Fibroblast of skin of left quadriceps (primary cell): ENCODE results near the gene FAM83D.
"Not testable (repeated sequence)": the region's sequence is repeated elsewhere in the genome, so short reads cannot be mapped to it uniquely, and the experiment has no call there.

ENCODE experiments used
- DNase-seq, 2 experiments: peaks; one replicate each; pipeline ENCODE4 v3.0.0-alpha.2; 2013; ENCODE audit warnings: low read depth in 2 of 2

FAM83D gene

DNA sequence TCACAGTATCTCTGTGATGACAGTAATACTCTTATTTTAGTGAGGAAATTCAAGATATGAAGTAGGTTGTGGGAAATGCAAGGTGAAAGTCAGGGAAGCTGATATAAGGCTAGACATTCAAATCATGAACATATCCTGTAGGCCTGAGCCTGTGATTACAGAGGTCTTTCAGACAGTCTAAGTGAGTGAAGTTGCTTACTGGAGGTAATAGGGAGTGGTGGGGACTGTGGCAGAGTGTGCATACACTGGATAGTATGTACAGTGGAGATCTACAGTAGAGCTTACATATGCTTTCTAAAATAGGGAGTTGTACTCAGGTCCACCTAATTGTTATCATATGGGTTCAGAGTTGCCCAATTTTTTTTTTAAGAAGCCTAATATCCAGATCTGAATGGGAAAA lies 39.0 kb downstream of the FAM83D start:
- DNase-seq: no peak

DNA sequence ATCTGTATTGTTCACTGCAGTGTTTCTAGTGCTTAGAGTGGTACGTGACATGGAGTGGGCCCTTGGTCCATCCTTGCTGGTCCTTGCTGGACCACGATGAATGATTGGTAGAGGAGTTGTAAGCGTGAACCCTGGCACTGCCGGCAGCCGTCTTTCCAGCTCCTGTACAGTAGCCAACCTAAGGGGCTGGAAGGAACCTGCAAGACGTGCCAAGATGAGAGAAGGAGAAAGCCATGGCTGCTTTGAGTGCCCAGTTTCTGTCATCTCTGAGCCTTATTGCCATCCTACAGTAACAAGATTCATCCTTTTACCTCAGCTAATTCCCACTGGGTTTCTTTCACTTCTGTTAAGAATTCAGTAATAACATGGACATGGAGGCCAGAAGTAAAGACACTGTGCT lies 41.9 kb downstream of the FAM83D start:
- no peak for DNase-seq

DNA sequence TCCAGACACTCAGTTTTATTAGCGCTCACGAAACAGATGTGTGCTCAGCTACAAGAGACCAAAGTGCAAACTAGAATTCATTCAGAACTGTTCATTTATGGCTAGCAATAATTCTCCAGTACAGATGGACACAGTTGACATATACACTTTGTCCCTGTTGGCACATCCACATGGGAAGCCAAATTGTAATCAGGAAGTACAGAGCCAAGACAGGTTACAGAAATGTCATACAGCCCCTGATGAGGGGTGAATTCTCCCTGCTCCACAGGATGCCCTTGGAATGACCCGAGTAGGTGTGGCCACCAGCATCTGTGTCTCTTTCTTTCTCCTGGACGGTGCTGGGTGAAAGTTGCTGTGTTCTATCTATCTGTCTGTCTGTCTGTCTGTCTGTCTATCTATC lies 43.5 kb downstream of the FAM83D start:
- no peak for DNase-seq

DNA sequence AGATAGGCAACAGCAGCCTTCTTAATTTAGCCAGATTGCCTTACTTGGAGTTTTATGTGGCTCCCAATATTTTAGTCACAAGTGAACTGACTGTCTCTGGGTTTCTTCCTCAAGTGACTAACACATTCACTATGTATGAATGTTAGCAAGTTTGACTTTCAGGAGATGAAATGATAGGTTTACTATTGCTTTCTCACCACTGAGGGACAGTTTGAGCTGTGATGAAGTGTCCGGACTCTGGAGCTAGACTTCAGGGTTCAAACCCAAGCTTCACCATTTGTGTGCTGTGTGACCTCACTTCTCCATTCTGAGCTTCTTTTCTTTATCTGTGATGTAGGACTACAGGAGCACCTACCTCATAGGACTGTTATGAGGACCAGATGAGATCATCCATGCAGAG lies 44.1 kb downstream of the FAM83D start:
- DNase-seq: peak; percentile 70 to 74

DNA sequence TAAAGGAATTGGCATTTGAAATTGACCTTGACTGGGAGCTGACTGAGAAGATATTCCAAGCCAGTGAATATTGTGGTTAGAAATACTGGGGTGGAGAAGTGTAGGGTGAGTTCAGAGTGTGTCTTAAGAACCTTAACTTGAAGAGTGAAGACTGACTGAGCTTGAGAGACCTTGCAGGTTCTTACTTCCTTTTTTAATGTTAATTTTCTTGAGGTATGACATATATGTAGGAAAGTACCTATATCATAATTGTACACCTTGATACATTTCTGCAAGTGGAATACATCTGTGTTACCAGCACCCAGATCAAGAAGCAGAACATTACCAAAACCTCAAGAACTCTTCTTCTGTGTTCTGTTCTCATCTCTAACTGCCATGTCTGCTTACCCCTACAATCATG lies 46.9 kb downstream of the FAM83D start:
- DNase-seq: no peak

DNA sequence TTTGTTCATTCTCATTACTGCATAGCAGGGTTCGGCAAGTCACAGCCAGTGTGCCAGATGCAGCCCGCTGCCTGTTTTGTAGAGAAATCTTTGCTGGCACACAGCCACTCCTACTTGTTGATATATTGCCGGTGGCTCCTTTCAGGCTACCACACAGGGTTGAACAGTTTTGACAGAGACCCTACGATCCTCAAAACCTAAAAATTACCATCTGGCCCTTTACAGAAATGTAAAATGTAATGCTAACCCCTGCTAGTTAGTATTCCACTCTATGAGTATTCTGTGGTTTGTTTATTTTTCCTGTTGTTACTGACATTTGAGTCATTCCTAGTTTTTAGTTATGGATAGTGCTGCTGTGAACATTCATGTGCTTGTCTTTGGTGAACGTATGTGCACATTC lies 47.4 kb downstream of the FAM83D start:
- peak; percentile 50 to 52 for DNase-seq

DNA sequence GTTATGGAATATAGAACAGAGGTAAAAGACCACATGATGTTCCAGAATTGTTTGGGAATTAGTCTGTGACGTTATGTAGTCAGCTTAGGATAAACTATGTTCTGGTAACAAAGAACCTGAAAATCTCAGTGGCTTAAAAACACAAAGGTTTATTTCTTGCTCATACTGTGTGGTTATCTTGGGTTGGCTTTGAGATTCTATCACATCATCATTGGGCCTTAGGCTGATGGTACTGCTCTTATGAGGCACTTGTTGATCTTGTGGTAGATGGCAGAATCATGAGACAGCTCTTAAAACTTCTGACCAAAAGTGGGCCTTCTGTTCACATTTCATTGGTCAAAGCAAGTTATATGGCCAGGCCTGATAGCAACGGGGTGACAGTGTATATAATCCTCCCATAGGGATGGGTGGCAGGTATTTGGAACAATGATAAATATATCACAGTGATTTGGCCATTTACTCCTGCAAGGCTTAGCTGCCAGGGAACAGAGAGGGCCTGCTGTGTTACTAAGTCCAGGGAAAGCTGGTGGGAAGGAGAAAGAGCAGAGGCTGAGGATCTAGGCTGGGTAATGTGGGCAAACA lies 49.4 kb downstream of the FAM83D start:
- no peak for DNase-seq

DNA sequence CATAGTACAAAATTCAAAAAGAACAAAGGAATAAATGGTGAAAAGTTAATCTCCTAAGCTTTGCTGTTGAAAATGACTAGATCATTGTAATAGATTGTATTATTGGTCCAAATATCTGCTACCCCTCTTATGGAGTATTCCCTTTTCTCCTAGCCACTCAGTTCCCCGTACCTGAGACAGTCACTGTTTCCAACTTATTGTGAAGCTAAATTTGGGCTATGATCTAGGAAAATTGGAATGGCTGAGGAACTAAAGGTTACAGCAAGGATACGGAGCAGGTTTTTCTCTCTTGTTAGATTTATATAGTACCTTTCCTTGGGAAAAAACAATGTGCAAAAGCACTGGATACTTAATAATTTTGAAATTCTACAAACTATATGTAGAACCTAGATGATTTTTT lies 53.2 kb downstream of the FAM83D start:
- DNase-seq: no peak

DNA sequence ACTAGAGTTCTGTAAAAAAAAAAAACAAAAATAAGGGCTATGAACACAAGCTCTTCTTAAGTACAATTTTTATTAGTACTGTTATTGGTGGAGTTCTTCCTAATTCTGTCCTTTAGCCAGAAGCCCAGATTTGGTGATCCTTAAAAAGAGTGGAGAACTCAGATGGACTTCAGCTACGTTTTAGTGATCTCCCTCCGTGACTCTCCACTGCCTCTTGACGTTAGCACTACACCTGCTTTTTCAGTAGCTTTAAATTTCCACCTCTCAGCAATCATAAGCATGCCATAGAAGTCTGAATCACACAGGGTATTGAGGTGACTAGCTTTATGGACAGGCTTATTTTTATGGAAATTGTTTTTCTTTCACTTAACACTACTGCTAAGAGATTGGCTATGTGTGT lies 53.6 kb downstream of the FAM83D start:
- DNase-seq: no peak

DNA sequence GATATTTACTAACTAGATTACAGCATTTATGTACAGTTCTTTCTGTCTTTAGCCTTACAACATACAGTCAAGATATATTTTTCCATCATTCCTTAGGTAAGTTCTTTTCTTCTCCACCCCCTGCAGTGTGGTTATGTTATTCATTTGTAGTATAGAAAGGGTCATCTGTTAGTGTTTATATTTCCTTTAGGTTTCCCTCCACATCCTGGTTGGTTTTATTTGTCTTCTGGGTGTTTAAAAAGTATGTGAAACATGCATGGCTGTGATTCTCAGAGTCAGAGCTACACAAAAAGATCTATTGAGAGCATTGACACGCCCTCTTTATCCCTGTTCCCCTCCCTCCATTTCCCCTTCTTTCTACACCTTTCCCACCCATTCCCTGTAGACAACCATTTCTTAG lies 56.1 kb downstream of the FAM83D start:
- peak; percentile 53 to 57 for DNase-seq

DNA sequence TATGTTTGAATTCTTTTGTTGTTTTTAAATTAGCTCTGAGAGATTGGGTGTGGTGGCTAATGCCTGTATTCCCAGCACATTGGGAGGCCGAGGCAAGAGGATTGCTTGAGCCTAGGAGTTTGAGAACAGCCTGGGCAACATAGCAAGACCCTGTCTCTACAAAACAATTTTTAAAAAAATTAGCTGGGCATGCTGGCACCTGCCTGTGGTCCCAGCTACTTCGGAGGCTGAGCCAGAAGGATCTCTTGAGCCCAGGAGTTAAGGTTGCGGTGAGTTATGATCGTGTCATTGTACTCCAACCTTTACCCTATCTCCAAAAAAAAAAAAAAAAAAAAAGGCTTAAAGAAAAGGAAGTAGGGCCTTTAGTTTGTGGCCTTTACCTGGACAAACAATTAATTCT lies 58.8 kb downstream of the FAM83D start:
- DNase-seq: no peak

DNA sequence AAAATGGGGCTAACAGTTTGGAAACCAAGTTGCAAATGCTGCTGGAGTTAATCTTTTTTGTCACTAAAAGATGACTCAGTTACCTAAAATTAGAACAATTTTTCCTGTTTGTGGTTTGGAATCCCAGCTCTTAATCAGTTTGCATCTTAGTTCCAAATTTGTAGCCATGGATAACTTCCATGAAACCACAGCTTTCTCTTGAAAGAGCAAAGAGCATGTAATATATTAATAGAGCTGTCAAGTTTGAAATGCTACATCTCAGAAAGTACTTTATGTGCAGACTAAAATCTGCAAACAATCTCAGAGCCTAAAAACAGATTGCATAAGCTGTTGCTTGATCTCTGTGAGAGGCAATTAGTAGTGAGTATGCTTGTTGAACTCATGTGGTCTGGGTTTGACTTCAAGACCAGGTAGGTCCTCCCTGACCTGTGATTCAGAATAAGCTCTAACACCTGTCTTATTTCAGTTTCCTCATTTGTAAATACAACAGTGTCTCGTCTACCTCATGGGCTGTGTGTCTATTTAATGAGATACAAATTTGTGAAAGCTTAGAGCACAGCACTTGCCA lies 59.5 kb downstream of the FAM83D start:
- DNase-seq: peak; percentile 91 to 93

DNA sequence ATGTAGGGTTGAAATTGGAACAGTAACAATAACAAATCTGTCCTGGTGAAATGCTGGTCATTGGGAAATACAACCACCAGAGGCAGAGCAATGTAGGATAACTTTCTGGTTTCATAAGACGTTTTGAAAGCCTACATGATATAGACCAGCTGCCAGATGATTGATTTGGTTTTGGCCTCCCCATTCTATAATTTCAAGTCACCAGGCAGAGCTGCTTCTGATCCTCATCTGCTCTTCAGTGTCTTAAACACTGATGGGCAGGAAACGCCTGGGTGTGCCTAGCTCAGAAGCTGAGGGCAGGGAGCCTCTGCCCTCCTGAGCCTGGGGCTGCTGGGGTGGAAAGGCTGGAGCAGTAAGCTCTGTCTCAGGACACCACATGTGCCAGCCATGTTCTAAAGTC lies 60.4 kb downstream of the FAM83D start:
- no peak for DNase-seq

DNA sequence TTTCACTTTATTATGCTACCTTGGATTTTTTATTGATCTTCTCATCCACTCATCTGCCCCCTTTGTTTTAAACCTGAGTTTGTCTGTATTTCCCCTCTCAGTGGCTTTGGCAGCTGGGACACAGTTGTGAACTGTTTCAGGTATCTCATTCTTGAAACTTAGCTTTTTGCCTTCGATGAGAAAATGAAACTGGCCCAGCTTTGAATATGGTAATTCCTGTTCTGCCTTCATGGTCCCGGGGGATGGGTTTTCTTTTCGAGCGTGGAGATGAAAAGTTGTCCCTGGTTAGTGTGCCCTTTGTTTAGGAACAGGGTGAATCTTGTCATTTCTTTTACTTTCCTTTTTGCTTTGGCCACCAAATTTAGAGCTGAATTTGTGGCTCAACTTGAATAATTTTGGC lies 61.6 kb downstream of the FAM83D start:
- DNase-seq: no peak

DNA sequence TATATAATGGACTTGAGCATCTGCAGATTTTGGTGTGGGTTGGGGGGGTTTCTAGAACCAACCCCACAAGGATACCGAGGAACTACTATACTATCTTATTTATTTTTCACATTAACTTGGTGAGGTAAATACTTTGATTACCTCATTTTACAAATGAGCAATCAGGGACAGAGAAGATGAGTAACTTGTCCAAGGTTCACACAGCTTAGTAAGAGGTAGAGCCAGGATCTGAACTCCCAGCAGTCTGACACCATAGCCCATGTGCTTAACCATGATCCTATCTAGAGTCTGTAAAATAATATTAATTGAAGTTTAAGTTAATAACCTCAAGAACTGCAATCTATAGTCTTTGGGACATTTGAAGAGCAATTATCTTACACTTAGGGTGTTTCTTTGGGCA lies 64.5 kb downstream of the FAM83D start:
- DNase-seq: no peak

DNA sequence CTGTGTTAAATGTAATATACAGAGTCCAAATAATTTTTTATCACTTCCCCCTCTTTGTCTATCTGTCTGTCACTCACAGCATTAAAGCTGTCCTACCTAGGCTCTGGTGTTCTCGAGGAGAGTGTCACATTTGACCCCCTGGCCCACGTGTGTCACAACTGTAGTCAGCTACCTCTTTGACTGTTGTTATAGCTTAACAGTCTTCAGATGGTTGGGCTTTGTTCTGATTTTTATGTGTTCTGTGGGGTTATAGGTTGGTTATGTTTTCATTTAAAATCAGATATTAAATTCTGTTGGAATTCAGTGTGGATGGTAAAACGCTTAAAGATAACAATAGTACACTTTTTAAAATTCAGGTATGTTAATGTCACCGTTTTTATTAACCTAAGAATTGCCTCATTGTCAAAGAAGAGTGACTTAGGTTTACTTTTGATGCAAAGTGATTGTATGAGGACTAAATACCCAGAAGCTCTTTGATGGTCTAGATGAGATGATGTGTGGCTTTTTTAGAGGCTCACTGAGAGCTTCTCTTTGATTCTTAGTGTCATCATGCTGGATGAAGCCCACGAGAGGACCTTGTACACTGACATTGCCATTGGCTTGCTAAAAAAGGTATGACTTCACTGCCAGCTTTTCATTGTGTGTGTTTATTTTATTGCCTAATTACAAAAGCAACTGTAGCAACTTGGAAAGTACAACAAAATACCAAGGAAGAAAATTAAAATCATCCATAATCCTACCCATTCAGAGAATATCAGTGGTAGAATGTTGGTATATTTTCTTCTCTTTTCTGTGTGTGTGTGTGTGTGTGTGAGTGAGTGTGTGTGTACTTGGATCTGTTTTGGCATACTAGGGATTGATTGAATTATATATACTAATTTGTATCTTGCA lies 65.8 kb downstream of the FAM83D start:
- no peak for DNase-seq

DNA sequence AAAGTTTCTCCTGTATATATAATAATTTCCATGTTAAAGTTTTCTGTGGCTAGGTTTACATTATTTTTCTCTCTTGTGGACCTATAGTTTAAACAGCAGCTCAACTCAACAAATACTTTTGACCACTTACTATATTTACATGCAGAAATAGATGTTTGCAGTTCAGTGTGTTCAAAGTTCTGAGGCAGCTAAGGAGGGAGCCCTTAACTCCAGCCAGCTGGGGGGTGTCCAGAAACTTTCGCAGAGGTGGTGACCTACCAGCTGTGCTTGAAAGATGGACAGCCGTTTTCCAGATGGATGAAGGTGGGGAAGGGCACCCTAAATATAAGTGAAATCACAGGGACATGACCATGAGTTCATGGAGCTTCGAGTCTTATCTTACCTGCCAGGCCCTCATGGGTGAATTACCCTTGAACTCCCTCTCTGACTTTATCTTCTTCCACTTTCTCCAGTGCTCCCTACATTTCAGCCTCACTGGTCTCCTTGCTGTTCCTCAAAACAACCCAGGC lies 69.4 kb downstream of the FAM83D start:
- DNase-seq: no peak

DNA sequence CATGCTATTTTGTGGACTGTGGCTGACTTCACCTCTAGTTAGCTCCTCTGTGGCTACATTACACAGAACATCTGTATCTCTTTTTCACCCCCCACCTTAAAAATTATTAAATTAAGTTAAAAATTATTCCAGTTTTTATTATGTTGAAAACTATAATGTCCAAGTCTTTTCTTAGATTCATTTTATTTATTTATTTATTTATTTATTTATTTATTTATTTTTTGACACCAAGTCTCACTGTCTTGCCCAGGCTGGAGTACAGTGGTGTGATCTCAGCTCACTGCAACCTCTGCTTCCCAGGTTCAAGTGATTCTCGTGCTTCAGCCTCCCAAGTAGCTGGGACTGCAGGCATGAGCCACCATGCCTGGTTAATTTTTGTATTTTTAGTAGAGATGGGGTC lies 70.6 kb downstream of the FAM83D start:
- not testable (repeated sequence) for DNase-seq

DNA sequence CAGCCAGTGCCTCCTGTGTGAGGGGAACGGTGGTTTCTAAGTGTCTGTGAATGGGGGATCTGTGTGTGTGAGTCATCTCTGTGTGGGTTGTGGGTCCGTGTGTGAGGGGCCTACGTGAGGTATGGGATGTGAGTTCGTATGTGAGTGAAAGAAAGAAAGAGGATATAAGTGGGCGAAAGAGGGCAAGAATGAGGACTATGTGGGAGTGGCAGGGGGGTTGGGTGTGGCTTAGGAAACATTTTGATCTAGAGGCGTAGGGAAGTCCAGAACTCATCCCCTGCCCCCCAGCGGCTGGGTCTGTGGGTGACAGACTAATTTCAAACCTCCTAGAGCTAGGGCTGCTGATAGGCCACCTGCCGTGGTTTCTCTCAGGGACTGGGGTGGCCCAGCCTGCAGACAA lies 71.4 kb downstream of the FAM83D start:
- DNase-seq: no peak

DNA sequence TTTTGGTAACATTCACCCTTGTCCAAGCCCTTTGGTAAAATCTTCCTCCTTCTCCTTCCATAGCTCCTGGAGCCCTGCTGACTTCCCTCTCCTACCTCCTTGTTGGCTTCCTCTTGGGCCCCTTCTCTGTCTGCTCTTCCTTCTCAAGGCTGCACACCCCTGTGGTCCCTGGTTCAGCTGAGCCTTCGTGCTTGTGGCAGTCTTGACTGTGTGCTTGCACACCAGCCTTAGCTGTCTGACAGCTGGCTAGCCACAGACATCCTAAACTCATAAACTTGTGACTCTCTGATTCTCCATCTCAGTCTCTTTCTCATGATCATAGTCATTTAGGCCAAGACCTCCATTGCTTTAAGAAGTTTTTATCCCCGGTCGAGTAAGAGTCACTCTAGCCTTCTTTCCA lies 73.0 kb downstream of the FAM83D start:
- no peak for DNase-seq

DNA sequence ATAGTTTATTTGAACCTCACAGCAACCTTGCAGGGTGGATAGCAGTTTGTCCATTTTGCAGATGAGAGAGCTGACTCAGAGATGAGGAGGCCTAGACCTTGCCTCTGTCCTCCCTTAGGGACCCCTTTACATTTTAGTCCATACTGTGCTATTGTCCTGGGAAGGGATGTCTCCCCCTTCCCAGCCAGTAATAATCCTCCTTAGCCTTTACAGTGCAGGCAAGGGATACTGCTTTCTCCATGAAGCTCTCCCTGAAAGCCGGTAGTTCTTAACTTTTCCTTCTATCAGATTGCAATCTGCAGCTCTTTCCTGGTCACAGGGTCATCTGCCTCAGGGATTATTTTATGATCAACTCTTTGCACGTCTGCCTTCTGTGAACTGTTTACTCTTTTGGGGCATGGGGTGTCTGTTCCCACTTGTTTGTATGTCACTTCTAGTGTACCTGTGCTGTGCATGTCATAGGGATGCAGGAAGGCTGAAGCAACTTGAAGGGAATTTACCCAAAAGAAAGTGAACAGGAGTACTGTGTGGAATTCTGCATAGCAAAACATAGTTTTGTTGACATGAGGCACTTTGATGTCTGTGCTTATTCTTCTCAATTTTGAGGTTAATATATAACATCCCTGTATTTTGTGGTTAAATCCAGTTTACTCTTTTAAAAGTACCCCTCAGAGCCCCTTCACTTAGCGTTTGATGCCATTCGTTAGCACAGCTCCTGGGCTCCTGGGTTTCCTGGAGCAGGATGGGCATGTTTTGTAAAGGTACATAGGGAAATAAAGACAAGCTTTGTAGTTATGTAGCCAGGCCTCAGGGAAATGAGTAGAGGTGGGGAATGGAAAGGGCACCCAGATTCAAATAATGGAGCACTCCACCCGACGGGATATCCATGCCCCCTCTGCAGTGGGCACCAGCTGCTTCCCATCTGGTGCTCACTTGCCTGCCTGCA lies 74.0 kb downstream of the FAM83D start:
- no peak for DNase-seq
